SK-N-MC (cell line): ENCODE measurements around the gene ZNF273.

Source experiments
- DNase-seq: peaks from one replicate; pipeline ENCODE4 v3.0.0-alpha.2; 2011; ENCODE audit warnings: low read depth, low spot score
- H3K27ac ChIP-seq: fragments of 200-600 bp; sonication (generic); 2 replicates; pipeline ENCODE4 v1.5.1; 2016; ENCODE audit warnings: mixed run types
- H3K36me3 ChIP-seq: fragments of 200-600 bp; sonication (generic); 2 replicates; pipeline ENCODE4 v1.6.1; 2017; ENCODE audit warnings: antibody characterized with exemption, low read length, mixed read lengths; ENCODE audit not compliant: insufficient read depth
- H3K4me3 ChIP-seq: fragments of 200-600 bp; sonication (generic); 2 replicates; pipeline ENCODE4 v1.5.1; 2016
- H3K9ac ChIP-seq: fragments of 200-600 bp; sonication (generic); 2 replicates; pipeline ENCODE4 v1.8.0; 2017; ENCODE audit warnings: mixed run types, mixed read lengths; ENCODE audit not compliant: insufficient read length
- H3K9me3 ChIP-seq: fragments of 200-600 bp; sonication (generic); 2 replicates; pipeline ENCODE4 v1.6.1; 2017; ENCODE audit warnings: low read depth, mild to moderate bottlenecking, antibody characterized with exemption, low read length, moderate library complexity, mixed read lengths
- EZH2 ChIP-seq: fragments of 200-600 bp; sonication (generic); IDR thresholded peaks from one replicate; pipeline ENCODE4 v1.6.1; 2017; ENCODE audit warnings: antibody characterized with exemption
- FOXP2 ChIP-seq: optimal IDR thresholded peaks from 2 replicates; pipeline ENCODE3; 2011; ENCODE audit warnings: mild to moderate bottlenecking, moderate library complexity; ENCODE audit not compliant: insufficient read depth; ENCODE audit errors: extremely low read length, control extremely low read depth
- POLR2AphosphoS5 ChIP-seq: IDR thresholded peaks from 2 replicates; pipeline ENCODE4 v1.6.1; 2012; ENCODE audit warnings: mild to moderate bottlenecking, low read depth, low read length, borderline replicate concordance

The ZNF273 gene

DNA sequence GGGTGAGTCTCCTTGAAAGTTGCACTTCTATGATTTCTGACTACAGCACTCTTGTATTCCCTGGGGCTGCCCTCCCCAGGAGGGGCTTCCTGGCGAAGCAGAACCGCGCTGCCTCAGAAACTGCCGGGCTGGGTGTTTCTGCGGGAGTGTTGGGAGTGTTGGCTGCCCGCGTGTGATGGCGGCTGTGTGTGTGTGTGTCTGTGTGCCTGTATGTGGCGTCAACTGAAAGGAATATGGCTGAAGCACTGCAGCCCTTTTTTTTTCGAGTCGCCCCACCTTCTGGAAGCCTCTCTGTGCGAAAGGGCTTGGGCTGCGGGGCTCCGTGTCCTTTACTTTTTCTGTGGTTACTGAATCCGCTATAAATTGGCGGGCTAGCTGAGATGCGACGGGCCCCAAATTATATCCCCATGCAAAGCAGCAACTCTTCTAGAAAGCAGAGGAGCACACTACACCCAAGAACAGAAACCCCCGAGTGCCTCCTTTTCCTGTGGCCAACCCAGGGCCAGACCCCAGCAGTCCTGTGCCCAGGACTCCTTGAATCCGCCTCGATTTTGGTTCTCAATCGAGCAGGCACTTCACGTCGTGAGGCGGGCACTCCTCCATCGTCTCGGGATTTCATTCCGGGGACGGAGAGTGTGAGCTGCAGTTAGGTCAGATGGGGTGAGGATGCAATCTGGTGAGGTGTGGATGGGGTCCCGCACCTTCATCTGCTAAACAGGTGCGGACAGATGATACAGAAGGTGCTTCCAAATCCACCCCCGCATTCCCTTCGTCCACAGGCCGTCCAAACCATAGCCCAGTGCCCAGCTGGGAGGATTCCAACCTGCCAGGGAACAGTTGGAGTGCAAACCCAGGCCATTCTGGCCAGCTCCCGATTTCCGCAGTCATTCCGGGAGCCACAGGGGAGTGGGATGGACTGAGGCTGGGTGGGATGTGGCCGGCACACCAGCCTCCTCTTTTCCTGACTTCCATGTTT is 22.5 kb upstream of the ZNF273 start:
- H3K4me3 ChIP-seq = no peak overlapping the region
- no peak for TF ChIP-seq POLR2AphosphoS5
- no peak for TF ChIP-seq EZH2
- TF ChIP-seq FOXP2 = no peak
- no peak for DNase-seq
- H3K9ac ChIP-seq = no peak overlapping the region
- no peak overlapping the region for H3K27ac ChIP-seq
- no peaks in the 10 kb centered on the region for H3K9me3 ChIP-seq
- no peaks in the 10 kb centered on the region for H3K36me3 ChIP-seq

DNA sequence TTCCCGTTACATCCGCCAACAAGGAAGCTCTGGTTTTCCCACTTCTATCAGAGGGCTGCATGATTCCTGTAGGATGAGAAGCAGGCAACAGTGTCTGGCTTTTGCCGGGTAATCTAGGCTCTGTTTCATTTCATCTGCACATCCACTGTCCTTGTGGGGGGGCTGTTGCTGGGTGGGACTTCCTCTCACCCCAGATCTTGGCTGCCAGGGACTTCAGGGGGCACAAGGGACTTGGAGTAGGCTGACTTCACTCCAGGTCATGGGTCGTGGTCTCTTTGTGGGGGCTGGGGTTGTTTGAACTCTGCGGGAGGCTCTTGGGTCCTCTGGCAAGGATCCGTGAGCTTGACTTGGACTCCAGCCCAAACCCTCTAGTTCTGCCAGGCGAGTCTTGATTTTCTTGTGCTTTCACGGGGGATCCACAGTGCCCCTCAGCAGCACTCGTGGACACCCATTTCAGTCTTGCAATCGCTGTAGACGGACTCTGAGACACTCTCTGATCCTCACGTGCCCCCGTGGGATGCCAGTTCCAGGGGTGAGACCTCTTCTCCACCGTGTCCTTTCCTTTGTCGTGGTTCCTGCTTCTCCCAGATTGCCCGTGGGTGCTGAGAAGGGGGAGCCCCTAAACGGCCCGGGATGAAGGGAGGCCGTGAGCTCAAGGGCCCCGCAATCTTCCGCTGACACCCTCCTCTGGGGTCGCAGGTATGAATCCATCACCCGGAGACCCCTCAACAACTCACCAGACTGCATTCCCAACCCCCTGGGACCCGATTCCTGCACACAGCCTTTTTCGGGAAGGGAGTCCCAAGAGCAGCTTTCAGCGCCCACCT is 21.4 kb upstream of the ZNF273 start:
- no peaks in the 10 kb centered on the region for H3K36me3 ChIP-seq
- H3K4me3 ChIP-seq = no peak overlapping the region
- H3K9me3 ChIP-seq = no peaks in the 10 kb centered on the region
- no peak overlapping the region for H3K9ac ChIP-seq
- no peak for DNase-seq
- no peak overlapping the region for H3K27ac ChIP-seq
- no peak for TF ChIP-seq POLR2AphosphoS5
- no peak for TF ChIP-seq EZH2
- TF ChIP-seq FOXP2 = no peak

DNA sequence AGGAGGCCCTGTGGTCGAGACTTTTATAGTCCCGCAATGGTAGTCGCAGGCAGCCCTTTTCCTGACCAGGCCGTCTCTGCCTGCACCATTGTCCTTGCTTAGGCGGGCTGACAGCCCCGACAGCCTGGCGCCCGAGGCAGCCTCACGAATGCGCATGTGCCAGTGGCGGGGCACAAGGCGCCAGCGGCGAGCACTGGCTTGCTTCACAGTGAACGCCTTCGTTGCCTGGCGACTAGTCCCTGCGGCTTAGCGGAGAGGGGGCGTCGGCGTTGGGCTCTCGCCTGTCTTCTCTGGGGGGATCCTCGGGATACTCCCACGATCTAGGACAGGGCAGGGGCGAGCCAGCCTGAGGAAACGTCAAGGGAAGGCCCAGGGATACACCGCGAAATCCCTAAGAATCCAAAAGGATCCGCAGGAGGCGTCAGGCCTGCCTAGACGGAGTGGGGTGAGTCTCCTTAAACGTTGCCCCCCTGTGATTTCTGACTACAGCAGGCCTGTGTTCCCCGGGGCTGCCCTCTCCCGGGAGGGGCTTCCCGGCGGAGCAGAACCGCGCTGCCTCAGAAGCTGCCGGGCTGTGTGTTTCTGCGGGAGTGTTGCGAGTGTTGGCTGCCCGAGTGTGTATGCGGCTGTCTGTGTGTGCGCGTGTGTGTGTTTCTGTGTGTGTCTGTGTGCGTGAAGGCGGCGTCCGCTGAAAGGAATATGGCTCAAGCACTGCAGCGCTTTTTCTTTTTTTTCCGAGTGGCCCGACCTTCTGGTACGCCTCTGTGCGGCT is 20.5 kb upstream of the ZNF273 start:
- Histone ChIP-seq H3K9ac (no peak overlapping the region), H3K27ac (no peak overlapping the region), H3K9me3 (no peaks in the 10 kb centered on the region), H3K36me3 (no peaks in the 10 kb centered on the region), H3K4me3 (no peak overlapping the region)
- DNase-seq = no peak
- TF ChIP-seq POLR2AphosphoS5 (no peak), FOXP2 (no peak), EZH2 (no peak)

DNA sequence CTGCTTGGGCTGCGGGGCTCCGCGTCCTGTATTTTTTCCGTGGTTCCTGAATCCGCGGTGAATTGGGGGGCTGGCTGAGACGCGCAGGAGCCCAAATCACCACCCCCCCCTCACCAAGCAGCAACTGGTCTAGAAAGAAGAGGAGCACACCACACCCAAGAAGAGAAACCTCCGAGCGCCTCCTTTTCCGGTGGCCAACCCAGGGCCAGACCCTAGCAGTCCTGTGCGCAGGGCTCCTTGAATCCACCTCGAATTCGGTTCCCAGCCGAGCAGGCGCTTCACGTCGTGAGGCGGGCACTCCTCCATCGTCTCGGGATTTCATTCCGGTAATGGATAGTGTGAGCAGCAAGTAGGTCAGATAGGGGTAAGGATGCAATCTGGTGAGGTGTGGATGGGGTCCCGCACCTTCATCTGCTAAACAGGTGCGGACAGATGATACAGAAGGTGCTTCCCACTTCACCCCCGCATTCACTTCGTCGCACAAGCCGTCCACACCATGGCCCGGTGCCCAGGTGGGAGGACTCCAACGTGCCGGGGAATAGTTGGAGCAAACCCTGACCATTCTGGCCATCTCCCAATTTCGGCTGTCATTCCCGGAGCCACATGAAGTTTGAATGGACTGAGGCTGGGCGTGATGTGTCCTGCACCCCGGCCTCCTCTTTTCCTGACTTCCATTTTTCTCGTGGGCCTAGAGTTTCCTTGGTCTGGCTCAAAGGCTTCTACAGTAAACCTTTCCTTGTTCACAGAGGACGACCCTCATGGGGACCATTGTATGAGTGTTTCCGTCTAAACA is 19.8 kb upstream of the ZNF273 start:
- H3K27ac ChIP-seq = no peak overlapping the region
- no peak for TF ChIP-seq POLR2AphosphoS5
- TF ChIP-seq FOXP2 = no peak
- no peak for TF ChIP-seq EZH2
- H3K9me3 ChIP-seq = no peaks in the 10 kb centered on the region
- no peak overlapping the region for H3K4me3 ChIP-seq
- DNase-seq = no peak
- H3K36me3 ChIP-seq = no peaks in the 10 kb centered on the region
- no peak overlapping the region for H3K9ac ChIP-seq

DNA sequence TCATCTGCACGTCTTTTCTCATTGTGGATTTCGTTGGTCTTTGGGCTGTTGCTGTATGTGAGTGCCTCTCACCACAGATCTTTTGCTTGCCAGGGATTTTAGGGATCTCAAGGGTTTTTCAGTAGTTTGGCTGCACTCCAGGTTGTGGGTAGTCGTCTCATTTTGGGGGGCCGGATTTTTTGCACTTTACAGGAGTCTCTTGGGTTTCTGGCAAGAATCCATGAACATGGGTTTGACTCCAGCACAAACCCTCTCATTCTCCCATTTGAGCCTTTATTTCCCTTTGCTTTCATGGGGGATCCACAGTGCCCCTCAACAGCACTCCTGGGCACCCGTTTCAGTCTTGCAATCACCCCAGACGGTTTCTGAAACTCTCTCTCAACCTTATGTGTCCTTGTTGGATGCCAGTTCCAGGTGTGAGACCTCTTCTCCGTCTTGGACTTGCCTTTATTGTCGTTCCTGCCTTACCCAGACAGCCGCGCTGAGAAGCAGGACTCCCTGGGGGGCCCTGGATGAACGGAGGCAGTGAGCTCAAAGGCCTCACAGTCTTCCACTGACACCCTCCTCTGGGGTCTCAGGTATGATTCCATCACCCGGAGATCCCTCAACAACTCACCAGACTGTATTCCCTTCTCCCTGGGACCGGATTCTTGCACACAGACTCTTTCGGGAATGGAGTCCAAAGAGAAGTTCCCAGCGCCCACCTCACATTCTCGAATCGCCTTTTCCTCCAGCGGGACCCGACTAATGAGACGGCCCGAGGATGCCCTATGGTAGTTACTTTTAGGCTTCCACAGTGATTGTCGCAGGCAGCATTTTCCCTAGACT is 18.8 kb upstream of the ZNF273 start:
- Histone ChIP-seq H3K36me3 (no peaks in the 10 kb centered on the region), H3K9ac (no peak overlapping the region), H3K4me3 (no peak overlapping the region), H3K9me3 (no peaks in the 10 kb centered on the region), H3K27ac (no peak overlapping the region)
- TF ChIP-seq EZH2 (no peak), FOXP2 (no peak), POLR2AphosphoS5 (no peak)
- no peak for DNase-seq

DNA sequence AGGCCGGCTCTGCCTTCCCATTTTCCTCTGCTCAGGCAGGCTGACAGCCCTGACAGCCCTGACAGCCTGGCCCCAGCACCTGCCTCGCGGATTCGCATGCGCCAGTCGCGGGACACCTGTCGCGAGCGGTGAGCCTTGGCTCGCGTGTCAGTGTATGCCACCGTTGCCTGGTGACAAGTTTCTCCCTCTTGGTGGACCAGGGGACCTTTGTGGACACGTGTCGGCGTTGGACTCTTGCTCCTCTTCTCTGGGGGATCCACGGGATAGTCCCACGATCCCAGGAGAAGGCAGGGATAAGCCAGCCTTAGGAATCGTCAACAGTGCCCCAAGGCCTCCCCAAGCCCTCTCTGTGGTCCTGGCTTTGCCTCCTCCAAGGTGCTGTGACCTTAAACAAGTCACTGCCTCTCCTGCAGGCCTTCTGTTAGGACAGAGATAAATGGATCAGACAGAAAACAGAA is 18.1 kb upstream of the ZNF273 start:
- no peak overlapping the region for H3K27ac ChIP-seq
- H3K9ac ChIP-seq = no peak overlapping the region
- H3K4me3 ChIP-seq = no peak overlapping the region
- no peaks in the 10 kb centered on the region for H3K36me3 ChIP-seq
- H3K9me3 ChIP-seq = no peaks in the 10 kb centered on the region
- DNase-seq = no peak
- no peak for TF ChIP-seq POLR2AphosphoS5
- TF ChIP-seq FOXP2 = no peak
- TF ChIP-seq EZH2 = no peak

DNA sequence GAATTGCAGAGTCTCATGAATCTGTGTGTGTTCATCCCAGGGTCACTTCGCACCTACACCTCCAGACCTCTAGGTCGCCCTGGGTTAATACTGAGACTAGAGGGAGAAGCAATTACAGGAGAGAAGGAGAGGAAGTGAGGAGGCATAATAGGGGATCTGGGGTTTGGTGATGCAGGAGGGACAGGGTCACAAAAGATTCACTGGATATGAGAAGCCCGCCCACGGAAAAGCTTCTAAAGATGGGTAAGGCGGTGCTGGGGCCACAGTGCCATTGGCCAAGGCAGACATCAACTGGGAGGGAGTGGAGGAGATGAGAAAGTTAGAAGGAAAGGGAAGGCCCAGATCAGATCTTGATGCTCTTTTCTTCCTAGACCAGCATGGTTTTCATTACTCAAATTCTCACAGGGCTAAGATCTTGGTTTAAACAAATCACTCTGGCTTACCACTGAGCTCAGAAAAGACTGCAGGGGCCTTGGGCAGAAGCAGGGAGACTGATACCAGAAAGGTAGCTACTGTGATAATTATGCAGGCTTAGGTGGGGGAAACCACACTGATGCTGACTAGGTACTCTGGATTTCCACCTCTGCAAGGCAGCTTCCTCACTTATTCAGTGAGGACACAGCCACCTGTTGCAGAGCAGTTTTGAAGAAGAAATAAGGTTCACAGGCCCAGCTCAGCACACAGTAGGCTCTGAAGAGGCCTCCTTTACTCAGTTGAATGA is 17.4 kb upstream of the ZNF273 start:
- no peak for DNase-seq
- Histone ChIP-seq H3K27ac (no peak overlapping the region), H3K9ac (no peak overlapping the region), H3K36me3 (no peaks in the 10 kb centered on the region), H3K9me3 (no peaks in the 10 kb centered on the region), H3K4me3 (no peak overlapping the region)
- TF ChIP-seq FOXP2 (no peak), EZH2 (no peak), POLR2AphosphoS5 (no peak)
